ENCODE data around the gene TTC29.

TTC29 gene

DNA sequence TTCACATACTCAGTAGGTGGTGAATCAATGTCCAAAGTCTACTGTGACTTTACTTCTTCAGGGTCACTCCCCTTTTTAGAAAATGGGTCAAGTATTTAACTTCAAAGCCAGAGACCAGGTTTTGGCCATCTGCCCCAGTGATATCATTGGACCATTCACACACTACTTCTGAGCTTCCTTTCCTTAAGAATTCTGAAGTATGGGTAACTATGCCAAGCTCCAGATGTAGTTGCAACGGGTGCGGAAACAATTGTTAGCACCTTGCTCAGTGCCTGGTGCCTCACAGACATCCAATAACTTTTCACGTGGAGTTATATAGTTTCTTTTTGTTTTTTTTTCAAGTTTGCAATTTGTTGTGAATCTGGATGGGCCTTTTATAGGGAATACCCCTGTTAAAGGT, 62.6 kb downstream of the TTC29 start:
- Histone ChIP-seq H3K9me3 (ENCODE audit: control insufficient read depth, insufficient read depth, low read depth, low read length) (no peaks in the 10 kb centered on the region), H3K4me1 (ENCODE audit: control insufficient read depth, insufficient read depth, low read length) (no peaks in the 10 kb centered on the region), H3K36me3 (ENCODE audit: control insufficient read depth in 2 of 2, insufficient read depth in 1 of 2, low read length in 2 of 2) (no peaks in the 10 kb centered on the region), H3K27ac (ENCODE audit: extremely low read depth, low read depth, low read length) (no peak overlapping the region), H3K4me3 (ENCODE audit: low read depth, low read length) (no peak overlapping the region)
- TF ChIP-seq KLF7 (tag by site-specific recombination; IDR thresholded peaks at IDR 0.05; ENCODE audit: borderline replicate concordance) (no peak), KLF16 (tag by site-specific recombination; IDR thresholded peaks at IDR 0.05) (no peak), ZNF521 (tag by site-specific recombination; IDR thresholded peaks at IDR 0.05) (no peak), GFI1B (tag by site-specific recombination; IDR thresholded peaks at IDR 0.05) (no peak), ZNF114 (tag by site-specific recombination; IDR thresholded peaks at IDR 0.05) (no peak), OVOL3 (tag by site-specific recombination; IDR thresholded peaks at IDR 0.05) (no peak), ZSCAN30 (tag by site-specific recombination; IDR thresholded peaks at IDR 0.05) (no peak), ZNF211 (tag by site-specific recombination; IDR thresholded peaks at IDR 0.05; ENCODE audit: low read depth) (no peak), ZBTB7A (tag by site-specific recombination; IDR thresholded peaks at IDR 0.05; ENCODE audit: low read depth) (no peak)
- TF ChIP-seq, protein P1, sequence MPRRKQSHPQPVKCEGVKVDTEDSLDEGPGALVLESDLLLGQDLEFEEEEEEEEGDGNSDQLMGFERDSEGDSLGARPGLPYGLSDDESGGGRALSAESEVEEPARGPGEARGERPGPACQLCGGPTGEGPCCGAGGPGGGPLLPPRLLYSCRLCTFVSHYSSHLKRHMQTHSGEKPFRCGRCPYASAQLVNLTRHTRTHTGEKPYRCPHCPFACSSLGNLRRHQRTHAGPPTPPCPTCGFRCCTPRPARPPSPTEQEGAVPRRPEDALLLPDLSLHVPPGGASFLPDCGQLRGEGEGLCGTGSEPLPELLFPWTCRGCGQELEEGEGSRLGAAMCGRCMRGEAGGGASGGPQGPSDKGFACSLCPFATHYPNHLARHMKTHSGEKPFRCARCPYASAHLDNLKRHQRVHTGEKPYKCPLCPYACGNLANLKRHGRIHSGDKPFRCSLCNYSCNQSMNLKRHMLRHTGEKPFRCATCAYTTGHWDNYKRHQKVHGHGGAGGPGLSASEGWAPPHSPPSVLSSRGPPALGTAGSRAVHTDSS (tag by site-specific recombination; IDR thresholded peaks at IDR 0.05), result no peak
- POLR2A ChIA-PET, result no interaction called here
- CTCF ChIA-PET, result no interaction called here

DNA sequence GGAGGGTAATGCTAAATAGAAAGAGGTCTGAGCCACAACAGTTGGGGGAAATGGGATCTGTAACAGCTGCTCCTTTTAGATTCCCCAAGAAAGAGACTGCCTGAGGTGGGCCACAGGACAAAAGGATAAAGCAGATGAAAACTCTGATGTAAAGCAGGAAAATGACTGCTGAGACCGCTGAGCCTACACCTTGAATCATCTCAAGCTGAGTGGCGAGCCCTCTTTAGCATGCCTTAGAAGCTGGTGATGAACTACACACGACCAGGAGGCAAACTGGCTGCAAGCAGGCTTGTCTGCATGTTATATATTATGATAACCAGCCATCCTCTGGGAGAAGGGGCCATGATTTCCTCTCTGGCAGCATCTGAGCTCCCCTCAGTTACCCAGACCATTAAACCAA, 88.4 kb downstream of the TTC29 start:
- no peaks in the 10 kb centered on the region for H3K4me1 ChIP-seq (ENCODE audit: control insufficient read depth, insufficient read depth, low read length)
- no peak overlapping the region for H3K27ac ChIP-seq (ENCODE audit: extremely low read depth, low read depth, low read length)
- ChIA-PET POLR2A (no interaction called here), CTCF (no interaction called here)
- H3K4me3 ChIP-seq (ENCODE audit: low read depth, low read length), result no peak overlapping the region
- no peaks in the 10 kb centered on the region for H3K36me3 ChIP-seq (ENCODE audit: control insufficient read depth in 2 of 2, insufficient read depth in 1 of 2, low read length in 2 of 2)
- H3K9me3 ChIP-seq (ENCODE audit: control insufficient read depth, insufficient read depth, low read depth, low read length), result no peaks in the 10 kb centered on the region
- TF ChIP-seq ZBTB1 (tag by site-specific recombination; IDR thresholded peaks at IDR 0.05) (no peak), ZBTB7A (tag by site-specific recombination; IDR thresholded peaks at IDR 0.05; ENCODE audit: low read depth) (no peak), ZSCAN23 (tag by site-specific recombination; IDR thresholded peaks at IDR 0.05) (no peak), ZNF211 (tag by site-specific recombination; IDR thresholded peaks at IDR 0.05; ENCODE audit: low read depth) (no peak), BCL11A (tag by site-specific recombination; IDR thresholded peaks at IDR 0.05; ENCODE audit: low read depth) (no peak), ZBTB17 (tag by site-specific recombination; IDR thresholded peaks at IDR 0.05) (no peak), RBAK (tag by site-specific recombination; IDR thresholded peaks at IDR 0.05) (no peak), ZNF140 (tag by site-specific recombination; IDR thresholded peaks at IDR 0.05) (no peak), ZNF175 (tag by site-specific recombination; IDR thresholded peaks at IDR 0.05) (no peak), KLF8 (tag by site-specific recombination; IDR thresholded peaks at IDR 0.05) (no peak), ZNF394 (tag by site-specific recombination; IDR thresholded peaks at IDR 0.05; ENCODE audit: borderline replicate concordance) (no peak), ZFP69B (tag by site-specific recombination; IDR thresholded peaks at IDR 0.05) (no peak), ZFP41 (tag by site-specific recombination; IDR thresholded peaks at IDR 0.05; ENCODE audit: borderline replicate concordance) (no peak), ZNF621 (tag by site-specific recombination; IDR thresholded peaks at IDR 0.05) (no peak), ZNF302 (tag by site-specific recombination; IDR thresholded peaks at IDR 0.05; ENCODE audit: low read depth) (no peak)
- TF ChIP-seq, protein P2, sequence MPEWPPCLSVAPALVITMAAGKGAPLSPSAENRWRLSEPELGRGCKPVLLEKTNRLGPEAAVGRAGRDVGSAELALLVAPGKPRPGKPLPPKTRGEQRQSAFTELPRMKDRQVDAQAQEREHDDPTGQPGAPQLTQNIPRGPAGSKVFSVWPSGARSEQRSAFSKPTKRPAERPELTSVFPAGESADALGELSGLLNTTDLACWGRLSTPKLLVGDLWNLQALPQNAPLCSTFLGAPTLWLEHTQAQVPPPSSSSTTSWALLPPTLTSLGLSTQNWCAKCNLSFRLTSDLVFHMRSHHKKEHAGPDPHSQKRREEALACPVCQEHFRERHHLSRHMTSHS (tag by site-specific recombination; IDR thresholded peaks at IDR 0.05), result no peak
- TF ChIP-seq, protein P3, sequence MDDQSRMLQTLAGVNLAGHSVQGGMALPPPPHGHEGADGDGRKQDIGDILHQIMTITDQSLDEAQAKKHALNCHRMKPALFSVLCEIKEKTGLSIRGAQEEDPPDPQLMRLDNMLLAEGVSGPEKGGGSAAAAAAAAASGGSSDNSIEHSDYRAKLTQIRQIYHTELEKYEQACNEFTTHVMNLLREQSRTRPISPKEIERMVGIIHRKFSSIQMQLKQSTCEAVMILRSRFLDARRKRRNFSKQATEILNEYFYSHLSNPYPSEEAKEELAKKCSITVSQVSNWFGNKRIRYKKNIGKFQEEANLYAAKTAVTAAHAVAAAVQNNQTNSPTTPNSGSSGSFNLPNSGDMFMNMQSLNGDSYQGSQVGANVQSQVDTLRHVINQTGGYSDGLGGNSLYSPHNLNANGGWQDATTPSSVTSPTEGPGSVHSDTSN (CRISPR knock-in tag; IDR thresholded peaks at IDR 0.05), result no peak
- TF ChIP-seq, protein P4, sequence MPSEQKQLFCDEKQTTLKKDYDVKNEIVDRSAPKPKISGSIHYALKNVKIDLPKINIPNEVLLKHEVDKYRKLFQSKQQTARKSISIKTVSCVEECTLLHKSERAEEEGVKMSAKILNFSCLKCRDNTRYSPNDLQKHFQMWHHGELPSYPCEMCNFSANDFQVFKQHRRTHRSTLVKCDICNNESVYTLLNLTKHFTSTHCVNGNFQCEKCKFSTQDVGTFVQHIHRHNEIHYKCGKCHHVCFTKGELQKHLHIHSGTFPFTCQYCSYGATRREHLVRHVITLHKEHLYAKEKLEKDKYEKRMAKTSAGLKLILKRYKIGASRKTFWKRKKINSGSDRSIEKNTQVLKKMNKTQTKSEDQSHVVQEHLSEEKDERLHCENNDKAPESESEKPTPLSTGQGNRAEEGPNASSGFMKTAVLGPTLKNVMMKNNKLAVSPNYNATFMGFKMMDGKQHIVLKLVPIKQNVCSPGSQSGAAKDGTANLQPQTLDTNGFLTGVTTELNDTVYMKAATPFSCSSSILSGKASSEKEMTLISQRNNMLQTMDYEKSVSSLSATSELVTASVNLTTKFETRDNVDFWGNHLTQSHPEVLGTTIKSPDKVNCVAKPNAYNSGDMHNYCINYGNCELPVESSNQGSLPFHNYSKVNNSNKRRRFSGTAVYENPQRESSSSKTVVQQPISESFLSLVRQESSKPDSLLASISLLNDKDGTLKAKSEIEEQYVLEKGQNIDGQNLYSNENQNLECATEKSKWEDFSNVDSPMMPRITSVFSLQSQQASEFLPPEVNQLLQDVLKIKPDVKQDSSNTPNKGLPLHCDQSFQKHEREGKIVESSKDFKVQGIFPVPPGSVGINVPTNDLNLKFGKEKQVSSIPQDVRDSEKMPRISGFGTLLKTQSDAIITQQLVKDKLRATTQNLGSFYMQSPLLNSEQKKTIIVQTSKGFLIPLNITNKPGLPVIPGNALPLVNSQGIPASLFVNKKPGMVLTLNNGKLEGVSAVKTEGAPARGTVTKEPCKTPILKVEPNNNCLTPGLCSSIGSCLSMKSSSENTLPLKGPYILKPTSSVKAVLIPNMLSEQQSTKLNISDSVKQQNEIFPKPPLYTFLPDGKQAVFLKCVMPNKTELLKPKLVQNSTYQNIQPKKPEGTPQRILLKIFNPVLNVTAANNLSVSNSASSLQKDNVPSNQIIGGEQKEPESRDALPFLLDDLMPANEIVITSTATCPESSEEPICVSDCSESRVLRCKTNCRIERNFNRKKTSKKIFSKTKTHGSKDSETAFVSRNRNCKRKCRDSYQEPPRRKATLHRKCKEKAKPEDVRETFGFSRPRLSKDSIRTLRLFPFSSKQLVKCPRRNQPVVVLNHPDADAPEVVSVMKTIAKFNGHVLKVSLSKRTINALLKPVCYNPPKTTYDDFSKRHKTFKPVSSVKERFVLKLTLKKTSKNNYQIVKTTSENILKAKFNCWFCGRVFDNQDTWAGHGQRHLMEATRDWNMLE (tag by site-specific recombination; conservative IDR thresholded peaks at IDR 0.05; ENCODE audit: low read depth), result no peak

All from HEK293 (cell line).